OCI-LY1 (cell line): ENCODE results near the gene ADD1.
A peak's percentile ranks its signal among the peaks of the same experiment; 100 is the strongest.

Experiments
- H2AFZ ChIP-seq: fragments of 200-600 bp; sonication (generic), shearing (Covaris generic); 2 replicates; pipeline ENCODE4 v1.6.0; 2014; ENCODE audit warnings: antibody characterized with exemption, mild to moderate bottlenecking, low read length
- H3F3A ChIP-seq: fragments of 200-600 bp; sonication (generic), shearing (Covaris generic); 2 replicates; pipeline ENCODE4 v1.6.0; 2014; ENCODE audit warnings: mild to moderate bottlenecking, antibody characterized with exemption, low read length, moderate library complexity; ENCODE audit not compliant: insufficient read depth
- H3K27ac ChIP-seq: fragments of 200-600 bp; sonication (generic); 2 replicates; pipeline ENCODE4 v1.5.1; 2014; ENCODE audit warnings: low read length, mixed run types, mild to moderate bottlenecking, low read depth; ENCODE audit not compliant: poor library complexity, severe bottlenecking
- H3K27me3 ChIP-seq: fragments of 200-600 bp; sonication (generic); 2 replicates; pipeline ENCODE4 v1.6.0; 2014; ENCODE audit warnings: antibody characterized with exemption, mild to moderate bottlenecking, low read length, moderate library complexity; ENCODE audit not compliant: insufficient read depth
- H3K36me3 ChIP-seq: fragments of 200-600 bp; sonication (generic); 2 replicates; pipeline ENCODE4 v1.6.1; 2014; ENCODE audit warnings: mild to moderate bottlenecking, antibody characterized with exemption, low read length, moderate library complexity, mixed read lengths; ENCODE audit not compliant: insufficient read depth
- H3K4me1 ChIP-seq: fragments of 200-600 bp; sonication (generic); 2 replicates; pipeline ENCODE4 v1.5.1; 2014; ENCODE audit warnings: mild to moderate bottlenecking, low read length, moderate library complexity; ENCODE audit not compliant: insufficient read depth, severe bottlenecking
- H3K4me2 ChIP-seq: fragments of 200-600 bp; sonication (generic), shearing (Covaris generic); 2 replicates; pipeline ENCODE4 v1.6.1; 2014; ENCODE audit warnings: low read length
- H3K4me3 ChIP-seq: fragments of 200-600 bp; sonication (generic); 2 replicates; pipeline ENCODE4 v1.5.1; 2014; ENCODE audit warnings: low read length, low read depth, mild to moderate bottlenecking, mixed read lengths; ENCODE audit not compliant: poor library complexity, severe bottlenecking
- H3K79me2 ChIP-seq: fragments of 200-600 bp; shearing (Covaris generic); 2 replicates; pipeline ENCODE4 v1.6.1; 2016; ENCODE audit warnings: mixed run types, low read length, mixed read lengths; ENCODE audit not compliant: insufficient read depth
- H3K9ac ChIP-seq: fragments of 200-600 bp; sonication (generic), shearing (Covaris generic); 2 replicates; pipeline ENCODE4 v1.6.1; 2014; ENCODE audit warnings: mild to moderate bottlenecking, low read length, mixed read lengths
- H3K9me2 ChIP-seq: fragments of 200-600 bp; sonication (generic), shearing (Covaris generic); 2 replicates; pipeline ENCODE4 v1.6.1; 2014; ENCODE audit warnings: low read depth, mild to moderate bottlenecking, low read length, mixed read lengths
- H3K9me3 ChIP-seq: fragments of 200-600 bp; shearing (Covaris generic); 2 replicates; pipeline ENCODE4 v1.6.1; 2014; ENCODE audit warnings: low read length, mixed read lengths
- H4K20me1 ChIP-seq: fragments of 200-600 bp; sonication (generic), shearing (Covaris generic); 2 replicates; pipeline ENCODE4 v1.6.0; 2016; ENCODE audit warnings: mild to moderate bottlenecking, low read length; ENCODE audit not compliant: insufficient read depth
- EZH2 ChIP-seq: fragments of 200-600 bp; sonication (generic), shearing (Covaris generic); IDR thresholded peaks from 2 replicates; pipeline ENCODE4 v1.8.0; 2017; ENCODE audit warnings: borderline replicate concordance, mixed run types, mild to moderate bottlenecking, antibody characterized with exemption, low read length, moderate library complexity, mixed read lengths
- TF ChIP-seq, protein P1 (sequence below): fragments of 200-600 bp; sonication (generic), shearing (Covaris generic); IDR thresholded peaks from 2 replicates; pipeline ENCODE4 v1.5.1; 2017; ENCODE audit warnings: mild to moderate bottlenecking, antibody characterized with exemption, low read length, moderate library complexity, mixed read lengths

Gene ADD1

DNA sequence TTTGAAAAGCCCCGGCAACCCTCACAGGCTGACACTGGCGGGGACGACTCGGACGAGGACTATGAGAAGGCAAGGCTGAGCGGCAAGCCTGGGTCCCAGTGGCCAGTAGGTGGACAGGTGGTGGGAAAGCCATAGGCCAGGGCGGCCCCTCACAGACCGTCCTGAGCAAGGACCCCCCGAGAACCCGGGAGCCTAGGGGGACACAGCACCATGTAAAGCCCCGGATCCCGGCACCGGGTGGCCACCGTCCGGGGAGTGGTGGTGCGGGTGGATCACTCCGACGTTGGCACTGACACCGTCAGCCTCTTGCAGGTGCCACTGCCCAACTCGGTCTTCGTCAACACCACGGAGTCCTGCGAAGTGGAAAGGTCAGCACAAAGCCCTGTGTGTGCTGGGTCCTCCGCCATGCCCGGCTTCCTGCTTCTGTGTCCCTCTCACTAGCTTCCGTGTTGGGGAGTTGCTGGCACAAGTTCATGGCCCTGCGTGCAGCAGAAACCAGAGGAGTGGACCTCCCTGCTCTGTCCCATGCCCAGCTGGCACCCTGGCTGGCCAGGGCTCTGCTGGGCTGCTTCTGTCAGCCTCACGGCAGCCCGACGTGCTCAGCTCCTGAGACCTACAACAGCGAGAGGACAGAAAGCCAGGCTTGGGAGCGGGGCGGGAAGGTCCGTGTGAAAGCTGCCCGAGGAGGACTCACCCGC is 11.9 kb upstream of the ADD1 start:
- H3K36me3 ChIP-seq = no peaks in the 10 kb centered on the region
- no peak overlapping the region for H3K4me3 ChIP-seq
- H3K9me2 ChIP-seq = no peaks in the 10 kb centered on the region
- no peaks in the 10 kb centered on the region for H3F3A ChIP-seq
- peaks cover 8% of the 10 kb centered on the region for H3K4me1 ChIP-seq
- no peak overlapping the region for H3K9ac ChIP-seq
- no peaks in the 10 kb centered on the region for H4K20me1 ChIP-seq
- H2AFZ ChIP-seq = no peak overlapping the region
- no peaks in the 10 kb centered on the region for H3K79me2 ChIP-seq
- H3K27ac ChIP-seq = no peak overlapping the region
- no peak overlapping the region for H3K4me2 ChIP-seq
- TF ChIP-seq EZH2 = no peak
- TF ChIP-seq, protein P1, sequence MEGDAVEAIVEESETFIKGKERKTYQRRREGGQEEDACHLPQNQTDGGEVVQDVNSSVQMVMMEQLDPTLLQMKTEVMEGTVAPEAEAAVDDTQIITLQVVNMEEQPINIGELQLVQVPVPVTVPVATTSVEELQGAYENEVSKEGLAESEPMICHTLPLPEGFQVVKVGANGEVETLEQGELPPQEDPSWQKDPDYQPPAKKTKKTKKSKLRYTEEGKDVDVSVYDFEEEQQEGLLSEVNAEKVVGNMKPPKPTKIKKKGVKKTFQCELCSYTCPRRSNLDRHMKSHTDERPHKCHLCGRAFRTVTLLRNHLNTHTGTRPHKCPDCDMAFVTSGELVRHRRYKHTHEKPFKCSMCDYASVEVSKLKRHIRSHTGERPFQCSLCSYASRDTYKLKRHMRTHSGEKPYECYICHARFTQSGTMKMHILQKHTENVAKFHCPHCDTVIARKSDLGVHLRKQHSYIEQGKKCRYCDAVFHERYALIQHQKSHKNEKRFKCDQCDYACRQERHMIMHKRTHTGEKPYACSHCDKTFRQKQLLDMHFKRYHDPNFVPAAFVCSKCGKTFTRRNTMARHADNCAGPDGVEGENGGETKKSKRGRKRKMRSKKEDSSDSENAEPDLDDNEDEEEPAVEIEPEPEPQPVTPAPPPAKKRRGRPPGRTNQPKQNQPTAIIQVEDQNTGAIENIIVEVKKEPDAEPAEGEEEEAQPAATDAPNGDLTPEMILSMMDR = no peak
- H3K27me3 ChIP-seq = no peaks in the 10 kb centered on the region
- no peaks in the 10 kb centered on the region for H3K9me3 ChIP-seq

DNA sequence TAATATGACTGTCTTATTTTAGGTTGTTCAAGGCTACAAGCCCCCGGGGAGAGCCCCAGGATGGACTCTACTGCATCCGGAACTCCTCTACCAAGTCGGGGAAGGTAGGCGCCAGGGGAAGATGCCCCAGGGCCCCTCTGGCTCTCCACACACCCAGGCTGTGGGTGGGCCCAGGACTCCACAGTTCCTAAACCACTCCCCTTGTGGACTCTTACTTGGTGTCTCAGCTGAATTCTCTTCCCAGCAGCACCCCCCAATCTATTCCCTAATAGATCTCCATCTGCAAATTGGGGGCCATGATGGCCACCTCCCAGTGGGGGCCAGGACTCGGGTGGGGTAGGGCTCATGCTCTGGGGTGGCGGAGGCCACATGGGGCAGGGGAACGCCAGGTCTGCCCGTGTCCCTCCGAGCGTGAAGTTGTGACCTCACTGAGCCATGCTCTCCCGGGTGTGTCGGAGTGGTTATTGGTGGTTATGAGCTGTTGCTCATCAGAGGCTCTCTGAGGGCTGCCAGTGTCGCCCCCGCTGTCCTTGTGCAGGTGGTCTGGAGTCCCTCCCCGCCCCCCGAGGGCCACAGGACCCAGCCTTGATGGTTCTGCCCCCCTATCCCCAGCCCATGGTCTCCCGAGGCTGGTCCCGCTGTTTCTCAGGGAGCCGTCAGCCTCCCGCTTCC is 11.2 kb upstream of the ADD1 start:
- no peaks in the 10 kb centered on the region for H3K9me2 ChIP-seq
- peak overlapping the region; percentile 23; the same call in 1 of the 2 replicates for H3K4me2 ChIP-seq
- H3K4me1 ChIP-seq = peaks cover 10% of the 10 kb centered on the region
- no peaks in the 10 kb centered on the region for H3K27me3 ChIP-seq
- no peaks in the 10 kb centered on the region for H3F3A ChIP-seq
- H3K36me3 ChIP-seq = no peaks in the 10 kb centered on the region
- H3K27ac ChIP-seq = no peak overlapping the region
- no peak overlapping the region for H3K9ac ChIP-seq
- H2AFZ ChIP-seq = no peak overlapping the region
- H4K20me1 ChIP-seq = no peaks in the 10 kb centered on the region
- no peaks in the 10 kb centered on the region for H3K79me2 ChIP-seq
- no peak overlapping the region for H3K4me3 ChIP-seq
- no peaks in the 10 kb centered on the region for H3K9me3 ChIP-seq
- no peak for TF ChIP-seq EZH2
- TF ChIP-seq, protein P1 = no peak

GRCh38 chr4:2832981-2833670 is 10.5 kb upstream of the ADD1 start:
- H2AFZ ChIP-seq = no peak overlapping the region

More at GRCh38 chr4:2832981-2833670, 10.5 kb upstream of the ADD1 start:
- Histone ChIP-seq H3K4me2 (peak overlapping the region; percentile 23; the same call in 1 of the 2 replicates), H3K9ac (no peak overlapping the region), H3K4me3 (no peak overlapping the region), H3K9me2 (no peaks in the 10 kb centered on the region), H3K27me3 (no peaks in the 10 kb centered on the region), H4K20me1 (no peaks in the 10 kb centered on the region), H3F3A (no peaks in the 10 kb centered on the region), H3K36me3 (no peaks in the 10 kb centered on the region), H3K9me3 (no peaks in the 10 kb centered on the region), H3K79me2 (no peaks in the 10 kb centered on the region), H3K27ac (no peak overlapping the region), H3K4me1 (peaks cover 17% of the 10 kb centered on the region)
- TF ChIP-seq, protein P1 = no peak
- no peak for TF ChIP-seq EZH2
